ENCODE measurements around the gene FSD1. TPM values are rescaled to one million over a fixed set of nuclear protein-coding genes. Genes with fewer than 3 reads are reported as not detected.
A peak's percentile ranks its signal among the peaks of the same experiment; 100 is the strongest.
"Not testable (repeated sequence)": the region's sequence is repeated elsewhere in the genome, so short reads cannot be mapped to it uniquely, and the experiment has no call there.

FSD1 gene
- total RNA-seq, 1 donor from 2014 or later, result 25.1 TPM

- H3K36me3 Mint-ChIP-seq (ENCODE audit: insufficient read depth), result no peaks in the 10 kb centered on the region
- peak within 1 kb of the TSS; percentile 37 for H3K27ac Mint-ChIP-seq
- TF ChIP-seq, protein P1, sequence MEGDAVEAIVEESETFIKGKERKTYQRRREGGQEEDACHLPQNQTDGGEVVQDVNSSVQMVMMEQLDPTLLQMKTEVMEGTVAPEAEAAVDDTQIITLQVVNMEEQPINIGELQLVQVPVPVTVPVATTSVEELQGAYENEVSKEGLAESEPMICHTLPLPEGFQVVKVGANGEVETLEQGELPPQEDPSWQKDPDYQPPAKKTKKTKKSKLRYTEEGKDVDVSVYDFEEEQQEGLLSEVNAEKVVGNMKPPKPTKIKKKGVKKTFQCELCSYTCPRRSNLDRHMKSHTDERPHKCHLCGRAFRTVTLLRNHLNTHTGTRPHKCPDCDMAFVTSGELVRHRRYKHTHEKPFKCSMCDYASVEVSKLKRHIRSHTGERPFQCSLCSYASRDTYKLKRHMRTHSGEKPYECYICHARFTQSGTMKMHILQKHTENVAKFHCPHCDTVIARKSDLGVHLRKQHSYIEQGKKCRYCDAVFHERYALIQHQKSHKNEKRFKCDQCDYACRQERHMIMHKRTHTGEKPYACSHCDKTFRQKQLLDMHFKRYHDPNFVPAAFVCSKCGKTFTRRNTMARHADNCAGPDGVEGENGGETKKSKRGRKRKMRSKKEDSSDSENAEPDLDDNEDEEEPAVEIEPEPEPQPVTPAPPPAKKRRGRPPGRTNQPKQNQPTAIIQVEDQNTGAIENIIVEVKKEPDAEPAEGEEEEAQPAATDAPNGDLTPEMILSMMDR (IDR thresholded peaks at IDR 0.05; ENCODE audit: unreplicated experiment), result no peak
- peaks cover 43% of the 10 kb centered on the region for H3K27me3 Mint-ChIP-seq
- H3K4me3 Mint-ChIP-seq (ENCODE audit: low read depth), result peak within 1 kb of the TSS; percentile 68
- no peak for DNase-seq (ENCODE audit: low spot score, unreplicated experiment)
- no peaks in the 10 kb centered on the region for H3K9me3 Mint-ChIP-seq (ENCODE audit: low read depth)
- peaks cover 4% of the 10 kb centered on the region for H3K4me1 Mint-ChIP-seq (ENCODE audit: low read depth)
Measured at GRCh38 chr19:4278419-4279266, 25.8 kb upstream of the FSD1 start, which contains the start of gene SHD. Gene SHD (plus strand): TSS chr19:4279266. CDS start chr19:4280064, 798 bp downstream.

- H3K4me3 Mint-ChIP-seq (ENCODE audit: low read depth), result no peak overlapping the region
- H3K9me3 Mint-ChIP-seq (ENCODE audit: low read depth), result no peaks in the 10 kb centered on the region
- no peak for DNase-seq (ENCODE audit: low spot score, unreplicated experiment)
- TF ChIP-seq, protein P1 (IDR thresholded peaks at IDR 0.05; ENCODE audit: unreplicated experiment), result no peak
- peaks cover 43% of the 10 kb centered on the region for H3K27me3 Mint-ChIP-seq
- H3K27ac Mint-ChIP-seq, result no peak overlapping the region
- no peaks in the 10 kb centered on the region for H3K36me3 Mint-ChIP-seq (ENCODE audit: insufficient read depth)
- H3K4me1 Mint-ChIP-seq (ENCODE audit: low read depth), result peaks cover 4% of the 10 kb centered on the region
Measured at GRCh38 chr19:4279267-4279529, 25.2 kb upstream of the FSD1 start.

DNA sequence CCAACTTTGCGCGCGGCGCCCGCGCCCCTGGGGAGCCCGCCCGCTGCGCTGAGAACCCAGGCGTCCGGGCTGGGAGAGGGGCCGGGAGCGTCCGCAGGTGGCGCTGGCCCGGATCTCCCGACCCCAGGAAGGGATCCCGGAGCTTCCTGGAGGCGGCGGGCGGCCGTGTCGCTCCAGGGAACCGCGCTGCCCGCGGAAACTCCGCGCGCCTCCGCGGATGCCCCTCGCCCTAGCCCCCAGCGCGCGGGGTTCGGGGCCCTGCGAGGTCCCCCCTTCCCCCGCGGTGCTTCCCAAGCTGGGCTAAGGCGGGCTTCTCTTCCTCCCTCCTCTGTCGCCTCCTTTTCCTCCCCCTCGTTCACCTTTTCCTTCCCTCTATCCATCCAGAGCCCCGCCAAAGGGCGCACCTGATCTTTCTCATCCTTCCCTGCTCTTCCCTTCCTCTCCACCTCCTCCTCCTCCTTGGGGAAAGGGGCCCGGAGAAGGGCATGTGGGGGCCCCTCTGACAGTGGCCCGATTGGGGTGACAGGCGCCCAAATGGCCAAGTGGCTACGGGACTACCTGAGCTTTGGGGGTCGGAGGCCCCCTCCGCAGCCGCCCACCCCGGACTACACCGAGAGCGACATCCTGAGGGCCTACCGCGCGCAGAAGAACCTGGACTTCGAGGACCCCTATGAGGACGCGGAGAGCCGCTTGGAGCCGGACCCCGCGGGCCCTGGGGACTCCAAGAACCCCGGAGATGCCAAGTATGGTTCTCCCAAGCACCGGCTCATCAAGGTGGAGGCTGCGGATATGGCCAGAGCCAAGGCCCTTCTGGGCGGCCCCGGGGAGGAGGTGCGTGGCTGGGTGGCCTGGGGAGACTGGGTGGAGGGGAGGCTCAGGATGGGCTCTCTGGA, 24.6 kb upstream of the FSD1 start:
- TF ChIP-seq, protein P1 (IDR thresholded peaks at IDR 0.05; ENCODE audit: unreplicated experiment), result no peak
- Mint-ChIP-seq H3K27ac (peak overlapping the region; percentile 37), H3K36me3 (ENCODE audit: insufficient read depth) (no peaks in the 10 kb centered on the region), H3K4me1 (ENCODE audit: low read depth) (peaks cover 4% of the 10 kb centered on the region), H3K9me3 (ENCODE audit: low read depth) (no peaks in the 10 kb centered on the region), H3K4me3 (ENCODE audit: low read depth) (peak overlapping the region; percentile 68), H3K27me3 (peaks cover 45% of the 10 kb centered on the region)
- DNase-seq (ENCODE audit: low spot score, unreplicated experiment), result no peak

DNA sequence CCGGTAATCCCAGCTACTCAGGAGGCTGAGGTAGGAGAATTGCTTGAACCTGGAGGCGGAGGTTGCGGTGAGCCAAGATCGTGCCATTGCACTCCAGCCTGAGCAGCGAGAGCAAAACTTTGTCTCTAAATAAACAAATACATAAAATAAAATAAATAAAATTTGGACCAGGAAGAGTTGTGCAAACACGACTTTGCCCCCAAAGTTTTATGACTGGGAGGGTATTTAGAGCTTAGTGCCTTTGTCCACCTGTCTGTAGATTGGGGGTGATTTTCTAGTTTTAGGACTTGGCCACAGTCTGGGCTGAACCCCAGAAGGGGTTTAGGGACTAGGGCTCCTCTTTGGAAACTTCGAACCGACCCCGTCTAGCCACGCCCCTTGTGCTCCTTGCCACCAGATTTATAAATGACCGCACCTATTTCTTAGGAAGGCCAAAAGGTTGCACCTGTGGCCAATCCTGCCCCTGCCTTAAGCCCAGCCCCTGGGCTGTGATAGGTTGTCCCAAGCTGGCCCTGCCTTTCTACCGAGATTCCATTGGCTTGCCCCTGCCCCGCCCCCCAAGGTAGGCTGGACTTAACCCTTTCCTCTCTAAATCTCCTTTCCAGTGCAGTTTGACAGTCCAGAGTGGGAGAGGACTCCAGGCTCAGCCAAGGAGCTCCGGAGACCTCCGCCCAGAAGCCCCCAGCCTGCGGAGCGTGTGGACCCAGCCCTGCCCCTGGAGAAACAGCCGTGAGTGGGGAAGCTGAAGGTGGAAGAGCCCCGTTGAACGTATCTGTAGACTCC, 20.0 kb upstream of the FSD1 start:
- Mint-ChIP-seq H3K4me1 (ENCODE audit: low read depth) (peaks cover 2% of the 10 kb centered on the region), H3K27ac (no peak overlapping the region), H3K4me3 (ENCODE audit: low read depth) (no peak overlapping the region), H3K27me3 (peaks cover 33% of the 10 kb centered on the region), H3K9me3 (ENCODE audit: low read depth) (no peaks in the 10 kb centered on the region), H3K36me3 (ENCODE audit: insufficient read depth) (no peaks in the 10 kb centered on the region)
- DNase-seq (ENCODE audit: low spot score, unreplicated experiment), result no peak
- TF ChIP-seq, protein P1 (IDR thresholded peaks at IDR 0.05; ENCODE audit: unreplicated experiment), result no peak

DNA sequence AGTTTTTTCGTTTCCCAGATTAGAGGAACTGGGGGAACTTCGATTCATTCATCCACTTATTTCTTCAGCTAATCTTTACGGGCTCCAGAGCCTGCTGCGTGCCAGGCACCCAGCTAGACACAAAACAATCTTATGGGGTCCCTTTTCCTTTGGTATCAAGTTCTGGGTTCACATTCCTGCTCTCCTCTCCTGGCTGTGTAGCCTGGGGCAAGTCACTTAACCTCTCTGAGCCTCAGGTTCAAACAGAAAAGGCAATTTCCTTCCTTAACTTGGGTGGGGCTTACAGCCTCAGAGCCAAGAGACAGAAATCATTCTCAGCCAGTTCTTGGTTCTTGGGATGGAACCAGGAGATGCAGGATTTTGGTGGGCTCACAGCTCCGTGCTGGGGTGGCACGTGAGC, 19.4 kb upstream of the FSD1 start:
- TF ChIP-seq, protein P1 (IDR thresholded peaks at IDR 0.05; ENCODE audit: unreplicated experiment), result no peak
- Mint-ChIP-seq H3K27ac (no peak overlapping the region), H3K4me3 (ENCODE audit: low read depth) (no peak overlapping the region), H3K4me1 (ENCODE audit: low read depth) (no peaks in the 10 kb centered on the region), H3K9me3 (ENCODE audit: low read depth) (no peaks in the 10 kb centered on the region), H3K27me3 (peaks cover 29% of the 10 kb centered on the region), H3K36me3 (ENCODE audit: insufficient read depth) (no peaks in the 10 kb centered on the region)
- no peak for DNase-seq (ENCODE audit: low spot score, unreplicated experiment)

- not testable (repeated sequence) for H3K27ac Mint-ChIP-seq; H3K4me3 Mint-ChIP-seq (ENCODE audit: low read depth); H3K9me3 Mint-ChIP-seq (ENCODE audit: low read depth); H3K4me1 Mint-ChIP-seq (ENCODE audit: low read depth); DNase-seq (ENCODE audit: low spot score, unreplicated experiment); H3K36me3 Mint-ChIP-seq (ENCODE audit: insufficient read depth)
- peaks cover 17% of the 10 kb centered on the region for H3K27me3 Mint-ChIP-seq
Measured at GRCh38 chr19:4286141-4286540, 18.3 kb upstream of the FSD1 start.
